Measurements from ENCODE around the gene TNFRSF12A.
A peak's percentile ranks its signal among the peaks of the same experiment; 100 is the strongest.
"Not testable (repeated sequence)": the region's sequence is repeated elsewhere in the genome, so short reads cannot be mapped to it uniquely, and the experiment has no call there.

TNFRSF12A gene

DNA sequence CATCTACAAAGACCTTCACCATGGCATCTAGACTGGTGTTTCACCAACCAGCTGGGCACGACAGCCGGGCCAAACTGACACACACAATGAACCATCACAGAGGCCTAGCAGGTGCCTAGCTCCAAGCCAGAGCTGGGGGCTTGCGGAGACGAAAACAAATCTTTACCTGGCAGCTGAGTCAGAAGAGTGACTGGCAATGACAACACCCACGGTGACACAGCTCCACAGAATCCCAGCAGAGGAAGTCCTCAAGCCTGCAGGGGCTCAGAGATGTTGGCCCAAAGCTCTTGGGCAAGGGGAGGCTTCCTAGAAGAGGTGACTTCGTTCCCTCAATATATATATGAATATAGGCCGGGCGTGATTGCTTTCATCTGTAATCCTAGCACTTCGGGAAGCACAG, 31.3 kb downstream of the TNFRSF12A start:
- no peak for DNase-seq

DNA sequence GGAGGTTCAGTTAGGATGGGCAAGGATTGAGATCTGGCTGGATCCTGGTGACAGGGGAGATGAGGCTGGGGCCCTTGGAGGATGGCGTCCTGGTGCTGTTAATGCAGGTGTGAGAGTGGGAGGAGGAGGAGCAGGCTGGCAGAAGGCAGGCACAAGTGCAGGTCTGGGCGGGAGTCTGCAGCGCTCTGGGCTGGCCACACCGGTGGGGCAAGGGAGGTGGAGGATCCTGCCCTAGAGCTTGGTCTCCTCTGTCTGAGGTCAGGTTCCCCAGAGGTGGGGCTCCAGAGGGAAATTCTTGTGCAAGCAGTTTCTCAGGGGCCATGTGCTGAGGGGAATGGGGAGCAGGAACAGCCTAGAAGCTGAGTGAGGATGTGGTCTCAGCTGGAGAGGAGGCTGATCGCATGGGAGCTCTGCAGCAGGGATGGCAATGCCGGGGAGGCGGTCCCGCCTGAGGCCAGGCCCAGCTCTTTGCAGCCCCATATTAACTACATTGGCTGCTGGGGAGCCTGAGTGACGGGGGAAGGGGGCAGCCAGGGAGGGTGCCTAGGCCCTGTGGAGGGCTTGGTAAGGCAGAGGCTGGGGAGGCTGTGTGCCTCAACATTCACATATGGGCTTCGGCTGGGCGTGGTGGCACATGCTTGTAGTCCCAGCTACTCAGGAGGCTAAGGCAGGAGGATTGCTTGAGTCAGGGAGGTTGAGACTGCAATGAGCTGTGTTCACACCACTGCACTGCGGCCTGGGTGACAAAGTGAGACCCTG, 32.6 kb downstream of the TNFRSF12A start:
- DNase-seq: not testable (repeated sequence)

DNA sequence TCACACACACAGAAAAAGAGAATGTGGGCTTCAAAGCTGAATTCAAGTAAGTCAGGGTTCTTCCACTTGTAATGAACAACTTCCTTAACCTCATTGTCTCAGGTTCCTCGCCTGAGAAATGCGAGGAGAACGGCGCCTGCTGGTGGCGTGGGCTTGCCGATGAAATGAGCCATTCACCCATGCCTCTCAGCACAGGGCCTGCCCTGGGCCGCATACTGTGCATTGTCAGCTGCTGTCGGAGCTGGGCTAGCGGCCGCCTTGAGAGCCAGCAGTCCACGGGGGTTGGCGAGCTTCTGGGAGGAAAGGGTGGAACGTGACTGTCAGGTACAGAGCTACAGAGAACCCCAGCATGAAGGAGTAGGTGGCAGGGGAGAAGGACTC, 33.2 kb downstream of the TNFRSF12A start:
- not testable (repeated sequence) for DNase-seq

DNA sequence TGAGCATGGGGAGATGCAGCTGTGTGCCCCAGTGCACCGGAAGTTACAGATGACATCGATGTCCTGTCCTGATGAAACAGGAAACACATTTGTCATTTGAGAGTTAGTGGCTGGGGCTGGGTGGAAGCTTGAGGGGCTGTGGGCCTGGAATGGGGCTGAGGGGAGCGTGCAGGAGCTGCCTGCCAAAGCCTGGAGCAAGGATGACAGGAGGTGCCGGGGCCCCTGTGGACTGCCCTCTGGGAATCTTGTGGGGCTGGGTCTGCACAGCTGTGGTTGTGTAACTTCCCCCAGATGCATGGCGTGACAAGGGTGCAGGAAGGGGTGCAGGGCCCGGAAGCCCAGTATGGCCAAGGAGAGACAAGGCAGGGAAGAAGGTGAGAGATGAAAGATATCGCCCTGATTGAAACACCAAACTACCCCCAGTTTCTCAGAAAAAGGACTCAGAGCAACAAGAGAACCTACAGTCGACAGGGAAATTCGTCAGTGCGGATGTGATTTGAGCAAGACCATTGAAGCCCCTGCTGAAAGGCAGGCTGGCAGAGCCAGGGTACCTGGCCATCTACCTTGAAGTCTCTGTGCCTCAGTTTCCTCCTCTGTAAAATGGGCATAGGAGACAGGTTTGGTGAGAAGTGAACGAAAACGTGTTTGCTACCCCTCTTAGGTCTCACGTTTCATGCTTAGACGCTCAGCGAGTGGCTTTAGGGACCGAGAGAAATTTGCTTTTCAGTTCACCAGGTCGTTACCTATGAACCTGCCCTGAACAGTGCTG, 35.0 kb downstream of the TNFRSF12A start:
- no peak for DNase-seq

DNA sequence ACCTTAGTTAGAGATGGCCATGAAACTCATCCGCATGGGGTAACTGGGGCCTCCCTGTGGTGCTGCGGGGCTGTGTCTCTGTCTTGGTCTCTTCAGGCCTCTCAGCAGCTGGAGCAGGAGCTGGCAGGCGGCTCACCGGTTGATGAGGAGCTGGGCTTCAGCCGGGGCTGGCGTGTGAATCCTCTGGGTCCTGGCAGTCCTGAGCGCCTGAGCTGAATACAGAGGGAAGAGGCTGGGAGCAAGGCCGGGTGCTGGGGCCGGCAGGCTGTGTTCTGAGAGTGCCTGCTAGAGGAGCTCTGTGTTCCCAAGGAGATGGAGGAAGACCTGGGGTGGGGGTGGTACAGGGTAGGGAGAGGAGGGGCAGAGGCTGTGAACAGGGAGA, 35.6 kb downstream of the TNFRSF12A start:
- not testable (repeated sequence) for DNase-seq

DNA sequence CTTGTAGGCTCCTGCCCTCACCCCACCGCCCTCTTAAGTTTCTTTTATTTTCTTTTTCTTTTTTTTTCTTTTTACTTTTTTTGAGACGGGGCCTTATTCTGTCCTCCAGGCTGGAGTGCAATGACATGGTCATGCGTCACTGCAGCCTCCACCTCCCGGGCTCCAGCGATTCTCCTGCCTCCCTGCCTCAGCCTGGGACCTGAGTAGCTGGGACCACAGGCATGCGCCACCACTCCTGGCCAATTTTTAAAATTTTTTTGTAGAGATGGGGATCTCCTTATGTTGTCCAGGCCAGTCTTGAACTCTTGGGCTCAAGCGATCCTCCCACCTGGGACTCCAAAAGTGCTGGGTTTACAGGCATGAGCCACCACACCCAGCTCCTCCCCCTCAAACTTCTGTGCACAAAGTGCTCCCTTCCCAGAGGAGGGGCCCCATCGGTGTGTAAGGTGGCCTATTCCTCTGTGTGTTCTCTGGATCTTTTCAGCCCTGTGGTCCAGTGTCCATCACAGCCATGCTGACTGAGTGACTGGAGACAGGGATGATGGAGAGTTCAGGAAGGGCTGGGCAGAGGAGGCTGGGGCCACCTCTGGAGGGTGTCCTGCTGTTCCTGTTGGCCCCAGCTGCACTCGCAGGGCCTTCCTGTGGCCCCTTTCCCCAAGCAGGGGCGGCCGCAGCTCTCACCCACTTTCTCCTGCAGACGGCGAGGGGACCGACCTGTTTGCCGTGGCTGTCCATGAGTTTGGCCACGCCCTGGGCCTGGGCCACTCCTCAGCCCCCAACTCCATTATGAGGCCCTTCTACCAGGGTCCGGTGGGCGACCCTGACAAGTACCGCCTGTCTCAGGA, 36.4 kb downstream of the TNFRSF12A start:
- DNase-seq: no peak

DNA sequence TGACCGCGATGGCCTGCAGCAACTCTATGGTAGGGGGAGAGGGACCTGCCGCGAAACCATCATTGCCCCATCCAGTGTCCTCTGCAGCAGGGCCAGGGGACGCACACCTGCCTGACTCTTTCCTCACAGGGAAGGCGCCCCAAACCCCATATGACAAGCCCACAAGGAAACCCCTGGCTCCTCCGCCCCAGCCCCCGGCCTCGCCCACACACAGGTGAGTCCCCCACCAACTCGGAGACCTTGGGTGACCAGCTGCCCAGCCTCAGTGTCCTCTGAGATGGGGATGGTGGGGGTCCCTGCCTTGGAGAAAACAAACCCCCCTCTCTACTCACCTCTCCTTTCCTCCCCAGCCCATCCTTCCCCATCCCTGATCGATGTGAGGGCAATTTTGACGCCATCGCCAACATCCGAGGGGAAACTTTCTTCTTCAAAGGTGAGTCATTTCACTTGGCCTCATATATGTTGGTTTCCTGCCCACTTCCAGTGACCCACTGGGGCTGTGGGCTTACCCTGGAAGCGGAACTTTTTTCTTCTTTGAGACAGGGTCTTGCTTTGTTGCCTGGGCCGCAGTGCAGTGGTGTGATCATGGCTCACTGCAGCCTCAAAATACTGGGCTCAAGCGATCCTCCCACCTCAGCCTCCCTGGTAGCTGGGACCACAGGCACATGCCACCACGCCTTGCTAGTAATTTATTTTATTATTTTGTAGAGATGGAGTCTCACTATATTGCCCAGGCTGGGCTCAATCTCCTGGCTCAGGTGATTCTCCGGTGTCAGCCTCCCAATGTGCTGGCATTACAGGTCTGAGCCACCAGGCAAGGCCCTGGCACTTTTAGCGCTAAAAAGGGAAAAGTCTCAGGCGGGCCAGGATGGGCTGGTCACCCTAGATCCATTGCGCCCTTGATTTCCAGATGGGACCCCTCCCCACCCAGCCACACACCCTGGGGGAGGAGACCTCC, 37.3 kb downstream of the TNFRSF12A start:
- DNase-seq: no peak

DNA sequence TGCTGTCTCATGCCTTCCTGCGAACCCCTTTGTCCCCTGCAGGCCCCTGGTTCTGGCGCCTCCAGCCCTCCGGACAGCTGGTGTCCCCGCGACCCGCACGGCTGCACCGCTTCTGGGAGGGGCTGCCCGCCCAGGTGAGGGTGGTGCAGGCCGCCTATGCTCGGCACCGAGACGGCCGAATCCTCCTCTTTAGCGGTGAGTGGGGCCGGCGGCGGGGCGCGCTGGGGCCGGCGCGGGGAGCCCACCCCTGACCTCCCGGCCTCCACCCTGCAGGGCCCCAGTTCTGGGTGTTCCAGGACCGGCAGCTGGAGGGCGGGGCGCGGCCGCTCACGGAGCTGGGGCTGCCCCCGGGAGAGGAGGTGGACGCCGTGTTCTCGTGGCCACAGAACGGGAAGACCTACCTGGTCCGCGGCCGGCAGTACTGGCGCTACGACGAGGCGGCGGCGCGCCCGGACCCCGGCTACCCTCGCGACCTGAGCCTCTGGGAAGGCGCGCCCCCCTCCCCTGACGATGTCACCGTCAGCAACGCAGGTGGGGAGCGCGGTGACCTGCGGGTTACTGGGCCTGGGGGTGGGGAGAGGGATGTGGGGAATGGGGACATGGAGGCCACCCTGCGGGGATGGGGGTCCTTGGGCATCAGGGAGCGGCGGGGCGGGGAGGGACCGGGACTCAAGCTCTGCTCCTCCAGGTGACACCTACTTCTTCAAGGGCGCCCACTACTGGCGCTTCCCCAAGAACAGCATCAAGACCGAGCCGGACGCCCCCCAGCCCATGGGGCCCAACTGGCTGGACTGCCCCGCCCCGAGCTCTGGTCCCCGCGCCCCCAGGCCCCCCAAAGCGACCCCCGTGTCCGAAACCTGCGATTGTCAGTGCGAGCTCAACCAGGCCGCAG, 38.2 kb downstream of the TNFRSF12A start:
- DNase-seq: no peak

DNA sequence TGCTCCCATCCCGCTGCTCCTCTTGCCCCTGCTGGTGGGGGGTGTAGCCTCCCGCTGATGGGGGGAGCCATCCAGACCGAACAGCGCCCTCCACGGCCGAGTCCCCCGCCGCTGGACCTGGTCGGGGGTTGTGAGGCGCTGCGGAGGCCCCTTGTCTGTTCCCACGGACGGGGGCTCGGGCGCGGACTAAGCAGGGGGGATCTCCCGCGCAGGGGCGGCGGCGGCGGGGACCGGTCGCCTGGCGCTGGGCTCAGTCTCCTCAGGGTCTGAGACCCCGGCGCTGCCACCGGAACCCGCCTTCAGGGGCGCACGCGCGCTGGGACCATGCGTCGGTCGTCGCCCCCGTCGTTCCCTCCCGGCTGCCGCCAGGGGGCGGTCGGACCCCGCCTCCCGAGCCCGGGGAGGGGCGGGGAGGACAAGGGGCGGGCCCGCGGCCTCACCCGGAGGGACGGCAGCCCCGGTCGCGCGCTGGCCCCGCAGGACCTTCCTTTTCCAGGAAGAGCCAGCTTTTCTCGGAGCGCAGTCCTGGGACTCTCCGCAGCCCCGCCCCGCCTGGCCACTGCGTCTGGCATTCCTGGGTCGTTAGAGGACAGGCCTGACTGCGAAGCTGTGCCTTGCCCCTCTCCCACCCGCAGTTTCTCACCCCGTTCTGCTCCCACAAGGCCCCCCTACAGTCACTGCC, 39.0 kb downstream of the TNFRSF12A start:
- DNase-seq: peak; percentile 4

DNA sequence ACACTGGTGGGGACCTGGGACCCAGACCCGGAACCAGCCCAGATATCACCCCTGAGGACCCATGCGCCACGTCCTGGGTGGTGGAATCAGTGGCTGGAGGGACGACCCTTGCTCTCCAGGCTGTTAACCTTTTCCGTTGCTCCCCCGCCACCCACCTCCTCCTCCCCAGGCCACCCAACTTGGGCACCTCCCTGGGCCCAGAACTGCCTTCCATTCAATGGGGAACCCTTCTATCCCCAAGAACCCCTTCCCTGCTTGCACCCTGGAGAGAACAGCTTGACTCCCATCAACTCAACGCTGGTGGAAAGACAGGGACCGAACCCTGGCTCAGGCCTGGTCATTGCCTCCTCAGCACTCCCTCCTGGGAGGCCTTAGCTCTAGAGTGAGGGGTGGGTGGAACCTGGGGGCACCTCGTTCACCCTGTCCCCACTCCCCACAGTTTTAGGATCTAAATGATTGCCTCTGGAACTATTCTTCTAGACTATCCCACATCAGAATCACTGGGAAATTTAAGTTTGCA, 39.6 kb downstream of the TNFRSF12A start:
- DNase-seq: no peak

DNA sequence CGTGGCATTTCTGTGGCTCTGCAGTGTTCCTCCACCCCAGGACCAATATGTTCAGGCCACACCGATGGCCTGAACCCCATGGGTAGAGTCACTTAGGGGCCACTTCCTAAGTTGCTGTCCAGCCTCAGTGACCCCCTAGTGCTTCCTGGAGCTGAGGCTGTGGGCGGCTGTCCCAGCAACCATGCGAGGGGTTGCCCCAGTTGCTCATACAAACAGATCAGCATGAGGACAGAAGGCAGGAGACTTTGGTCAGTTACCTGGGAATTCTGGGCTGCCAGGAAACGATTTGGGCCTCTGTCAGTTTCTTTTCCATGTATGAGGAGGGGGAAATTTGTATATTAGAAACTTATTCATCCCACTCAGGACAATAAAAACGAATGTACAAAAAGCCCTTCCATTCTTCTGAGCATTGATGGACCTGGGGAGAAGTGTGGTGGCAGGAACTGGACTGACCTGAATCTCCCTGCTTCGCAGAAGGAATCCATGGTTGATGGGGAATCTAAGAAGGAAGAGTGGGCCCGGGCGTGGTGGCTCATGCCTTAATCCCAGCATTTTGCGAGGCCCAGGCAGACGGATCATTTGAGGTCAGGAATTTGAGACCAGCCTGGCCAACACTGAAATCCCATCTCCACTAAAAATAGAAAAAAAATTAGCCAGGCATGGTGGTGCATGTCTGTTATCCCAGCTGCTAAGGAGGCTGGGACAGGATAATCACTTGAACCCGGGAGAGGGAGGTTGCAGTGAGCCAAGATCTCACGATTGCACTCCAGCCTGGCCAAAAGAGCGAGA, 40.4 kb downstream of the TNFRSF12A start:
- DNase-seq: no peak

DNA sequence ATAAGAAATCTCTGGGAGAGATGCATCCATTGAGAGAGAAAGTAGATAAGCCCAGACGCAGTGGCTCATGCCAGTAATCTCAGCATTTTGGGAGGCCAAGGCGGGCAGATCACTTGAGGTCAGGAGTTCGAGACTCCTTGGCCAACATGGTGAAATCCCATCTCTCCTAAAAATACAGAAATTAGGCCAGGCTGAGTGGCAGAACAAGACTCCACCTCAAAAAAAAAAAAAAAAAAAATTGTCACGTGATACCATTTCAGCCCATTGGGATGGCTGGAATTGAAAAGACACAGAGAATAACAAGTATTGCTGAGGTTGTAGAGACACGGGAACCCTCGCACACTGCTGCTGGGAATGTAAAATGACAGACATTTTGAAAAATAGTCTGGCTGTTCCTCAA, 42.4 kb downstream of the TNFRSF12A start:
- no peak for DNase-seq

DNA sequence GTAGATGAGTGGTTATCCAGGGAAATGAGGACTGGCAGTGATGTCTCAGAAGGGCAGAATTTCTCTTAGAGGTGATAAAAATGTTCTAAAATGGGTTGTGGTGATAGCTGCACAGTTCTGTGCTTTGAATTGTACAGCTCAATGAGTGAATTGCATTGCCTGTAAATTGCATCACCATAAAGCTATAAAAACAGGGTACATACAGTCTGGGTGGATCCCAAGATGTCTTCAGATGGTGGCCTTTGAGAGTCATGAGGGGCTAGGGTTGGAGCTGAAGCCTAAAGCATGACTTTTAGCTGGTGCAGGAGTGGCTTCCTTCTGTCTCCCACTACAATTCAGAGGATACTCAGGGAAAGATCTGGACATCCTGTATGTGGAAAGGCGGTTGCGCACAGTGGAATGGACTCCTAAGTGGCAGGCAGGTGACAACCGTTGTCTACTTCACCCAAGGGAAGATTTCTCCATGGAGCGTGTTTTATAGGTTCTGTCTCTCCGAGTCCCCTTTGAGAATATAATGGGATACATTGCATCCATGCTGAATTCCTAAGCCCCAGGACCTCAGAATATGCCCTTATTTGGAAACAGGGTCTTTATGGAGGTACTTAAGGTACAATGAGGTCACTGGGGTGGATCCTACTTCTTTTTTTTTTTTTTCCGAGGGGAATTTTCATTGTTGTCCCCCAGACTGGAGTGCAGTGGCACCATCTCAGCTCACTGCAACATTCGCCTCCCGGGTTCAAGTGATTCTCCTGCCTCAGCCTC, 43.6 kb downstream of the TNFRSF12A start:
- DNase-seq: no peak

DNA sequence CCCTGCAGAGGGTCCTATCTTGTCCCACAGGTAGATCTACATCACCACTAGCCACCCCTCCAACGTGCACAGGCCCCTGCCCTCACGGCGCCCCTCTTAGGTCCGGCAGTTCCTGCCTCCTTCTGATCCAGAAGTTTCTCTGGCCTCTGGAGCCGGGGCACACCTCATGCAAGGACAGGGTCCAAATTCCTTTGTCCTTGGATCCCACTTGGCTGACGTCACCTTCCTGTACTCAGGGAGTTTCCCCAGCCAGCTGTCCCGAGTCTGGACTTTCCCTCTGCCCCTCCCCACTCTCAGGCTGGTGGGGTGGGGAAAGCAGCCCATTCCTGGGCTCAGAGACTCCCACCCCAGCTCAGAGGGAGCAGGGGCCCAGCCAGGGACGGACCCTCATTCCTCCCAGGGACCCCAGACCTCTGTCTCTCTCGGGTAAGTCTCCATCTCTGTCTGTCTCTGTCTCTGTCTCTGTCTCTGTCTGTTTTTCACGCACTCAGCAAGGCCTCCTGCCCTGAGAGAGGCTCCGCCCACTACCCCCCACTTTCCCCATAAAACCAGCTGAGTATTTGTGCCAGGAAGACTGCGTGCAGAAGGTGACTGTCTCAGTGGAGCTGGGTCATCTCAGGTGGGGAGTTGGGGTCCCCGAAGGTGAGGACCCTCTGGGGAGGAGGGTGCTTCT, 45.0 kb downstream of the TNFRSF12A start, which contains the start of gene IL32:
IL32 (plus strand) TSS at position 572 of the 673 bp plus-strand sequence. CDS start 172 bp downstream, outside the sequence.
- DNase-seq: no peak

DNA sequence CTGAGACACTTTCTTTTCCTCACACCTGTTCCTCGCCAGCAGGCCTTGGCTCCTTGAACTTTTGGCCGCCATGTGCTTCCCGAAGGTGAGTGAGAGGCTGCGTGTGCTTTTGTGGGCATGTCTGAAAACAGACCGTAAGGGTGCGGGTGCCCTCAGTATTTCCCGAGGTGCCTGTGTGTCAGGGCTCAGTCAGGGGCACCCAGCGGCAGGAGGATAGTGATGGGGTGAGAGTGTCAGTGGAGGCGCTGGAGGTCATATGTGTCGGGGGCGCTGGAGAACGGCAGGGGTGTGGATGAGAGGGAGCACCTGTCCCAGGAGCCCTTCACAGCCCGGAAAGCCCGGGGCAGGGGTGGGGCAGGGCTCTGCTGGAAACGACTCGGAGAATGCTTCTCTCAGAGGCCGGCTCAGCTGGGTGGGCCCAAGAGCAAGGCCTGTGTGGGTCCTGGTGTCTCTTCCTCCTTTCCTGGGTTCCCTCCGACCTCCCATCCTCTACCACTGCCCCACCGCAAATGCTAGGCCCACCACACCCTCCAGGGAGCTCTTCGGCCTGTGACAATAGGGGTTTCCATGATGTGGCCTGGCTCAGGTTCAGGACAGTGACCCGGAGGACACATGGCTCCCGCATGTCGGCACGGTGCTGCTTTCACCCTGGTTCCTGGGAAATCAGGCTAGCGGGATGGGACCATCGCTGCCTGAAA, 45.7 kb downstream of the TNFRSF12A start:
- no peak for DNase-seq

DNA sequence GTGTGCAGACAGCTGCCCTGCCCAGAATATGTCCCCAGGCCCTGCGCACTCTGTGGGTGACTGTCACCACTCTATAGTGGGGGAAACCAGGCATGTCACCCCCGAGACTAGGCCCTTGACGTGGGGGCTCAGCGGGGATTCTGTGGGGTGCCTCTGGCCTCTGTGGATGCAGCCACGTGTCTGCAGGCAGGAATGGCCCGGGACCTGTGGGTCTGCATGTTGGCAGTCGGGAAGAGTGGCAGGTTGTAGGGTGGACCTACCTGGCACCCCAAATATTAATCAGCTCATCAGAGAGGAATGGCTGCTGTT, 46.2 kb downstream of the TNFRSF12A start:
- no peak for DNase-seq

DNA sequence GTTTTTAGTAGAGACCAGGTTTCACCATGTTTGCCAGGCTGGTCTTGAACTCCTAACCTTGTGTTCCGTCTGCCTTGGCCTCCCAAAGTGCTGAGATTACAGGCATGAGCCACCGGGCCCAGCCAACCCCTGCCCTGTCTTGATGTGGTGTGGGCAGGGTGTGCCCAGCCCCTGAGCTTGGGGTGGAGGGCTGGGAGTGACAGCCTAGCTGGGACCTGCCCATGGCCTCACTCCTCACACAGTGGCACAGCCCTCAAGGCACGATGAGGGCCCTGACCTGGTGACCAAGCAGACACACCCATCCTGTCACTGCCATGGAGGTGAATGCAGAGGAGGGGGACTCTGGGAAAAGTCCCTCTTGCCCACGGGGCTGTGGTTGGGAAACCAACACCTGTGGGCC, 48.3 kb downstream of the TNFRSF12A start:
- DNase-seq: no peak

DNA sequence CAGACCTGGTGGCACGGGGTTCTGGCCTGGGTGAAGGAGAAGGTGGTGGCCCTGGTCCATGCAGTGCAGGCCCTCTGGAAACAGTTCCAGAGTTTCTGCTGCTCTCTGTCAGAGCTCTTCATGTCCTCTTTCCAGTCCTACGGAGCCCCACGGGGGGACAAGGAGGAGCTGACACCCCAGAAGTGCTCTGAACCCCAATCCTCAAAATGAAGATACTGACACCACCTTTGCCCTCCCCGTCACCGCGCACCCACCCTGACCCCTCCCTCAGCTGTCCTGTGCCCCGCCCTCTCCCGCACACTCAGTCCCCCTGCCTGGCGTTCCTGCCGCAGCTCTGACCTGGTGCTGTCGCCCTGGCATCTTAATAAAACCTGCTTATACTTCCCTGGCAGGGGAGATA, 49.0 kb downstream of the TNFRSF12A start:
- DNase-seq: not testable (repeated sequence)

Measured in NCI-H446 treated with DMSO at 0.1 percent for 48 hours (cell line).